GM18873 (cell line): ENCODE results near the gene PXMP4.

Source experiments
- ATAC-seq: cut with Tn5 transposase; IDR thresholded peaks from one replicate; pipeline ENCODE4 v1.9.1; 2021; ENCODE audit warnings: mild to moderate bottlenecking, moderate library complexity, moderate number of reproducible peaks; ENCODE audit not compliant: unreplicated experiment, low FRiP score

PXMP4 gene

DNA sequence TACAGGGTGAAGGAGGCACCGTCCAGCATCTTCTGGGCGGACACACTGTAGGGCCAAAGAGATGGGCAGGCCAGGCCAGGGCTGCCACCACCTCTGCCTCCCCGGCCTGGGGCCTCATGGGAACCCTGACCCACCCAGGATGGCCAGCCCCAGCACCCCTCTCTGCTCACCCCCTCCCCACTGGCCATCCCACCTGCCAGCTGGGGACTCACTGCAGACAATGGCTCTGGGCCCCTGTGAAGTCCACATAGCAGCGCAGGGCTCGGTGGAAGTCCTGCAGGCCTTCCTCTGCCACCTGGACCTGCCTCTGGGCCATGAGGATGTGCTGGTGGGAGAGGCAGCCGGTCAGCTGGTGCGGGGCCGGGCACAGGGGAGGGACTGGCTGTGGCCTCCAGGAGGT lies 61.6 kb downstream of the PXMP4 start:
- no peak for ATAC-seq

- ATAC-seq: no peak
These were observed 62.4 kb downstream of the PXMP4 start for GRCh38 chr20:33657704-33658095.

- ATAC-seq: no peak
These were observed 63.1 kb downstream of the PXMP4 start for GRCh38 chr20:33656783-33657703.

GRCh38 chr20:33656010-33656782 lies 63.9 kb downstream of the PXMP4 start:
- ATAC-seq: no peak

GRCh38 chr20:33655164-33655563 lies 64.9 kb downstream of the PXMP4 start:
- no peak for ATAC-seq

DNA sequence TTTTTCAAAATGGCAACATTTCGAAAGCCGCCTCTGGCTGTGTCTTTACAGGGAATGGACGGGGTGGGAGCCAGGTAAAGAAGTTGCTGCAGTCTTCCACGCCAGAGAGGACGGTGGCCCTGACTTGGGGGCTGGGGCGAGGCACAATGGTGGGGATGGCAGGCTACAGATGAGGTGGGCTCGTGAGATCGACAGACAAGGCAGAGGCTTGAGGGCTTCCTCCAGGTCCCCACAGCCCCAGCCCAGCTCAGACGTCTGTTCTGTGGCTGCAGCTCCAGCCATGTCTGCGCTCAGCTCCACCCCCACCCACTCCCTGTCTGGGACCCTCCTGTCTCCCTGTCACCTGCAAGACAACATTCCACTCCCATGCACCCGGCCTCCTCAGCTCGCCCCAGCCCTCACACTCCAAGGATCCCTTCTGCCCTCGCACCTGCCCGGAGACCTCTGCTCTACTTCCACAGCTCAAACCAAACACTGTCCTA lies 65.4 kb downstream of the PXMP4 start:
- ATAC-seq: no peak

GRCh38 chr20:33653900-33654596 lies 66.1 kb downstream of the PXMP4 start:
- no peak for ATAC-seq

- ATAC-seq: no peak
These were observed 66.8 kb downstream of the PXMP4 start for GRCh38 chr20:33653218-33653899.
